Gastrocnemius medialis (tissue), 4 donors: ENCODE results near the gene SMC4.

Source experiments
- POLR2A ChIP-seq, 2 donors: fragments of 450-650 bp; IDR thresholded peaks; one replicate each; pipeline ENCODE4 v1.6.1; 2017; ENCODE audit warnings: antibody characterized with exemption in 2 of 2, mild to moderate bottlenecking in 2 of 2, moderate library complexity in 2 of 2
- TF ChIP-seq, protein P1 (sequence below), 5 experiments: fragments of 450-650 bp in 3 of 5; fragments of 200-600 bp in 2 of 5; sonication (generic) in 2 of 5; IDR thresholded peaks in 4 of 5; conservative IDR thresholded peaks in 1 of 5; 1 replicate in 4 of 5; 2 replicates in 1 of 5; pipeline ENCODE4 v1.5.1; 2016 to 2019; ENCODE audit warnings: antibody characterized with exemption in 5 of 5, mild to moderate bottlenecking in 3 of 5, moderate library complexity in 3 of 5

DNA sequence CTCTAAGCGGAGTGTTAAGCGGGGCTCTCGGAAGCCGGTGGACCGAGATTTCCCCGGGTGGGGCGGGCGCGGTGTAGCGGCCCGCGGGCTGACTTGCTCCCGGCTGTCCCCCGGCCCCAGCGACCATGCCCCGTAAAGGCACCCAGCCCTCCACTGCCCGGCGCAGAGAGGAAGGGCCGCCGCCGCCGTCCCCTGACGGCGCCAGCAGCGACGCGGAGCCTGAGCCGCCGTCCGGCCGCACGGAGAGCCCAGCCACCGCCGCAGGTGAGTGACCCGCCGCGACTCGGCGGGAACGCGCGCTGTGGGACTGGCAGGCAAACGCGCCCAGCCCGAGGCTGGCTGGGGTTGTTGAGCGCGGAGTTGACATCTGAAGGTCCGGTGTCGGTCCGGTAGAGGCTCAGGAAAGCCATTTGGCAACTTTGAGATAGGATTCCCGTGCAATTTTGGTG, 1.3 kb downstream of the SMC4 start:
- TF ChIP-seq, protein P1, sequence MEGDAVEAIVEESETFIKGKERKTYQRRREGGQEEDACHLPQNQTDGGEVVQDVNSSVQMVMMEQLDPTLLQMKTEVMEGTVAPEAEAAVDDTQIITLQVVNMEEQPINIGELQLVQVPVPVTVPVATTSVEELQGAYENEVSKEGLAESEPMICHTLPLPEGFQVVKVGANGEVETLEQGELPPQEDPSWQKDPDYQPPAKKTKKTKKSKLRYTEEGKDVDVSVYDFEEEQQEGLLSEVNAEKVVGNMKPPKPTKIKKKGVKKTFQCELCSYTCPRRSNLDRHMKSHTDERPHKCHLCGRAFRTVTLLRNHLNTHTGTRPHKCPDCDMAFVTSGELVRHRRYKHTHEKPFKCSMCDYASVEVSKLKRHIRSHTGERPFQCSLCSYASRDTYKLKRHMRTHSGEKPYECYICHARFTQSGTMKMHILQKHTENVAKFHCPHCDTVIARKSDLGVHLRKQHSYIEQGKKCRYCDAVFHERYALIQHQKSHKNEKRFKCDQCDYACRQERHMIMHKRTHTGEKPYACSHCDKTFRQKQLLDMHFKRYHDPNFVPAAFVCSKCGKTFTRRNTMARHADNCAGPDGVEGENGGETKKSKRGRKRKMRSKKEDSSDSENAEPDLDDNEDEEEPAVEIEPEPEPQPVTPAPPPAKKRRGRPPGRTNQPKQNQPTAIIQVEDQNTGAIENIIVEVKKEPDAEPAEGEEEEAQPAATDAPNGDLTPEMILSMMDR (IDR thresholded peaks at IDR 0.05 in 4 of 5, conservative IDR thresholded peaks at IDR 0.05 in 1 of 5): no peak
- no peak for TF ChIP-seq POLR2A (IDR thresholded peaks at IDR 0.05)
